A673 (cell line): Measurements from ENCODE around the gene PSG1. TPM values are rescaled to one million over a fixed set of nuclear protein-coding genes. Genes with fewer than 3 reads are reported as not detected.
"Not testable (repeated sequence)": the region's sequence is repeated elsewhere in the genome, so short reads cannot be mapped to it uniquely, and the experiment has no call there.

Experiments used
- BruUV-seq: library from RNA; stranded (reverse); fragments of 400-500 nt; replicated peaks from 2 replicates; lab custom pipeline; 2021; lab: Mats Ljungman, UMichigan
- CTCF ChIA-PET: fragments of 300-600 bp; sonication (Branson Sonifier 250); formaldehyde crosslinking; loops from one replicate; lab custom pipeline; 2022; ENCODE audit warnings: antibody characterized with exemption; lab: Charles Lee
- POLR2A ChIA-PET: fragments of 300-600 bp; sonication (Branson Sonifier 250); formaldehyde crosslinking; loops from one replicate; lab custom pipeline; 2022; ENCODE audit warnings: antibody characterized with exemption; ENCODE audit not compliant: low non-redundant PET; lab: Charles Lee
- DNase-seq: peaks from one replicate; pipeline ENCODE4 v3.0.0-alpha.2; 2015; ENCODE audit warnings: low spot score
- H3K27ac ChIP-seq: fragments of 200-600 bp; sonication (generic); 2 replicates; pipeline ENCODE4 v1.5.1; 2016; ENCODE audit warnings: mixed run types, low read depth, mild to moderate bottlenecking, mixed read lengths, antibody characterized with exemption, low read length; ENCODE audit not compliant: poor library complexity, severe bottlenecking
- H3K27me3 ChIP-seq: fragments of 200-600 bp; sonication (generic); replicated peaks from 2 replicates; pipeline ENCODE4 v1.6.1; 2017; ENCODE audit warnings: mixed run types, low read depth, mild to moderate bottlenecking, mixed read lengths, antibody characterized with exemption, low read length; ENCODE audit not compliant: insufficient read depth, poor library complexity
- H3K36me3 ChIP-seq: fragments of 200-600 bp; sonication (generic); 2 replicates; pipeline ENCODE4 v1.6.1; 2016; ENCODE audit warnings: mixed run types, mild to moderate bottlenecking, mixed read lengths, antibody characterized with exemption, low read length; ENCODE audit not compliant: insufficient read depth, poor library complexity, severe bottlenecking
- H3K4me1 ChIP-seq: fragments of 200-600 bp; sonication (generic); 2 replicates; pipeline ENCODE4 v1.6.1; 2017; ENCODE audit warnings: mixed run types, mild to moderate bottlenecking, mixed read lengths, antibody characterized with exemption, low read length; ENCODE audit not compliant: insufficient read depth, poor library complexity, severe bottlenecking
- H3K4me3 ChIP-seq: fragments of 200-600 bp; sonication (generic); 2 replicates; pipeline ENCODE4 v1.5.1; 2016; ENCODE audit warnings: low read depth, mixed run types, mild to moderate bottlenecking, mixed read lengths, low read length; ENCODE audit not compliant: poor library complexity, severe bottlenecking
- H3K9me3 ChIP-seq: fragments of 200-600 bp; sonication (generic); 2 replicates; pipeline ENCODE4 v1.6.1; 2016; ENCODE audit warnings: mixed run types, low read depth, mild to moderate bottlenecking, mixed read lengths, antibody characterized with exemption, low read length; ENCODE audit not compliant: poor library complexity, severe bottlenecking
- intact Hi-C: fragments of 100-400 bp; cut with micrococcal nuclease; formaldehyde crosslinking; loops from one replicate; pipeline ENCODE4 v1.10.0; 2022; ENCODE audit not compliant: unreplicated experiment
- total RNA-seq: library from RNA; stranded (reverse); gene quantifications from 2 replicates; pipeline ENCODE4 v1.2.3, GENCODE V29; 2021

Gene PSG1
- total RNA-seq, 1 experiment from 2014 or later: not detected

GRCh38 chr19:42890446-42890845, 10.9 kb upstream of the PSG1 start:
- BruUV-seq, H3K9me3 ChIP-seq, H3K36me3 ChIP-seq, H3K27ac ChIP-seq, intact Hi-C loops, CTCF ChIA-PET, DNase-seq, H3K27me3 ChIP-seq, H3K4me3 ChIP-seq, POLR2A ChIA-PET, H3K4me1 ChIP-seq: not testable (repeated sequence)

- H3K36me3 ChIP-seq, POLR2A ChIA-PET, intact Hi-C loops, H3K4me1 ChIP-seq, DNase-seq, CTCF ChIA-PET, H3K27ac ChIP-seq, H3K4me3 ChIP-seq, H3K9me3 ChIP-seq, BruUV-seq, H3K27me3 ChIP-seq: not testable (repeated sequence)
Measured at GRCh38 chr19:42887876-42888445, 8.4 kb upstream of the PSG1 start.

- H3K27me3 ChIP-seq, CTCF ChIA-PET, H3K36me3 ChIP-seq, H3K9me3 ChIP-seq, intact Hi-C loops, BruUV-seq, POLR2A ChIA-PET, H3K4me1 ChIP-seq, DNase-seq, H3K4me3 ChIP-seq, H3K27ac ChIP-seq: not testable (repeated sequence)
Measured at GRCh38 chr19:42882730-42883129, 3.2 kb upstream of the PSG1 start.

GRCh38 chr19:42882010-42882409, 2.5 kb upstream of the PSG1 start:
- H3K27ac ChIP-seq, H3K9me3 ChIP-seq, POLR2A ChIA-PET, H3K4me3 ChIP-seq, BruUV-seq, intact Hi-C loops, H3K27me3 ChIP-seq, H3K4me1 ChIP-seq, H3K36me3 ChIP-seq, CTCF ChIA-PET, DNase-seq: not testable (repeated sequence)

- H3K4me3 ChIP-seq, BruUV-seq, H3K9me3 ChIP-seq, intact Hi-C loops, H3K27ac ChIP-seq, H3K4me1 ChIP-seq, H3K36me3 ChIP-seq, POLR2A ChIA-PET, H3K27me3 ChIP-seq, CTCF ChIA-PET: not testable (repeated sequence)
- peak; percentile 18 for DNase-seq
Measured at GRCh38 chr19:42881279-42881678, 1.8 kb upstream of the PSG1 start.

GRCh38 chr19:42880621-42881020, 1.1 kb upstream of the PSG1 start:
- H3K36me3 ChIP-seq, intact Hi-C loops, H3K27me3 ChIP-seq, CTCF ChIA-PET, H3K4me1 ChIP-seq, DNase-seq, H3K27ac ChIP-seq, H3K9me3 ChIP-seq, POLR2A ChIA-PET, BruUV-seq, H3K4me3 ChIP-seq: not testable (repeated sequence)

GRCh38 chr19:42876596-42876995, 2.9 kb downstream of the PSG1 start:
- CTCF ChIA-PET, H3K36me3 ChIP-seq, H3K4me1 ChIP-seq, H3K27ac ChIP-seq, H3K27me3 ChIP-seq, intact Hi-C loops, DNase-seq, H3K9me3 ChIP-seq, BruUV-seq, H3K4me3 ChIP-seq, POLR2A ChIA-PET: not testable (repeated sequence)

- POLR2A ChIA-PET, H3K27ac ChIP-seq, H3K4me3 ChIP-seq, DNase-seq, H3K9me3 ChIP-seq, intact Hi-C loops, H3K27me3 ChIP-seq, BruUV-seq, CTCF ChIA-PET, H3K36me3 ChIP-seq, H3K4me1 ChIP-seq: not testable (repeated sequence)
Measured at GRCh38 chr19:42875881-42876280, 3.6 kb downstream of the PSG1 start.
